Calu3 (cell line): ENCODE results near the gene OR4P4. TPM values are rescaled to one million over a fixed set of nuclear protein-coding genes. Genes with fewer than 3 reads are reported as not detected.
A peak's percentile ranks its signal among the peaks of the same experiment; 100 is the strongest.

Source experiments
- BruUV-seq: library from RNA; stranded (reverse); fragments of 400-500 nt; replicated peaks from 2 replicates; lab custom pipeline; 2021; lab: Mats Ljungman, UMichigan
- CTCF ChIA-PET: fragments of 300-600 bp; sonication (Branson Sonifier 250); formaldehyde crosslinking; loops from one replicate; lab custom pipeline; 2022; ENCODE audit warnings: antibody characterized with exemption; lab: Charles Lee
- DNase-seq: peaks from one replicate; pipeline ENCODE4 v3.0.0; 2022
- H3K27ac Mint-ChIP-seq: one replicate; pipeline ENCODE4 v1.8.0; 2022; ENCODE audit warnings: mixed read lengths; ENCODE audit not compliant: unreplicated experiment
- H3K27me3 Mint-ChIP-seq: one replicate; pipeline ENCODE4 v1.8.0; 2022; ENCODE audit warnings: mixed read lengths; ENCODE audit not compliant: unreplicated experiment
- H3K36me3 Mint-ChIP-seq: one replicate; pipeline ENCODE4 v1.8.0; 2022; ENCODE audit warnings: mild to moderate bottlenecking, moderate library complexity, mixed read lengths; ENCODE audit not compliant: insufficient read depth, unreplicated experiment
- H3K4me1 Mint-ChIP-seq: one replicate; pipeline ENCODE4 v1.8.0; 2022; ENCODE audit warnings: mild to moderate bottlenecking, low read depth, mixed read lengths; ENCODE audit not compliant: unreplicated experiment
- H3K4me3 Mint-ChIP-seq: one replicate; pipeline ENCODE4 v1.8.0; 2022; ENCODE audit warnings: mild to moderate bottlenecking, low read depth, moderate library complexity, mixed read lengths; ENCODE audit not compliant: unreplicated experiment
- H3K9me3 Mint-ChIP-seq: one replicate; pipeline ENCODE4 v1.8.0; 2022; ENCODE audit warnings: low read depth, mixed read lengths; ENCODE audit not compliant: unreplicated experiment
- intact Hi-C: fragments of 100-400 bp; cut with micrococcal nuclease; formaldehyde crosslinking; loops from one replicate; pipeline ENCODE4 v1.10.0; 2022; ENCODE audit not compliant: unreplicated experiment
- total RNA-seq: library from RNA; stranded (reverse); gene quantifications from 2 replicates; pipeline ENCODE4 v1.2.3, GENCODE V29; 2022
- TF ChIP-seq, protein P1 (sequence below): fragments of 200-600 bp; IDR thresholded peaks from one replicate; pipeline ENCODE4 v1.8.0; 2022; ENCODE audit warnings: antibody characterized with exemption; ENCODE audit not compliant: unreplicated experiment

The OR4P4 gene
- total RNA-seq, 1 experiment from 2014 or later: not detected

DNA sequence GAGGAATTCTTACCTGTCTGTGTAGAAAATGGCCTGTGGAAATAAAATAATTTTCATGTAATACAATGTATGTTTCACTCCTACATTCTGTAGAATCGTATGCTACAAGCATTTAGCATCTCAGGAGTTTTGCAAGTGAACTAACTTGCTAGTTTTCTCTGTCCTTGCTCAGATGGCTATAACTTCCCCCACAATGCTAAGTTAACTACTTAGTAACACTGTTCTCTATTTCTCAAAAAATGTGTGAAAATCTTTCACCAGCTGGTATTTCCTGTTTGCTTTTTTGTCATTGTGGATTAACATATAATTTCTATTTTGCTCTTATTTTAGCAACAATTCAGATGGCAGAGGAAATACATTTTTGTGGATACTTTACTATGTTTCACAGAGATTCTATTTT, 17.6 kb downstream of the OR4P4 start:
- DNase-seq: no peak
- H3K27me3 Mint-ChIP-seq: no peaks in the 10 kb centered on the region
- no peaks in the 10 kb centered on the region for H3K36me3 Mint-ChIP-seq
- peaks cover under 1% of the 10 kb centered on the region for H3K4me1 Mint-ChIP-seq
- no peak overlapping the region for H3K27ac Mint-ChIP-seq
- H3K4me3 Mint-ChIP-seq: no peak overlapping the region
- peaks cover 3% of the 10 kb centered on the region for H3K9me3 Mint-ChIP-seq
- intact Hi-C loops: no loop called here
- CTCF ChIA-PET: no interaction called here
- TF ChIP-seq, protein P1, sequence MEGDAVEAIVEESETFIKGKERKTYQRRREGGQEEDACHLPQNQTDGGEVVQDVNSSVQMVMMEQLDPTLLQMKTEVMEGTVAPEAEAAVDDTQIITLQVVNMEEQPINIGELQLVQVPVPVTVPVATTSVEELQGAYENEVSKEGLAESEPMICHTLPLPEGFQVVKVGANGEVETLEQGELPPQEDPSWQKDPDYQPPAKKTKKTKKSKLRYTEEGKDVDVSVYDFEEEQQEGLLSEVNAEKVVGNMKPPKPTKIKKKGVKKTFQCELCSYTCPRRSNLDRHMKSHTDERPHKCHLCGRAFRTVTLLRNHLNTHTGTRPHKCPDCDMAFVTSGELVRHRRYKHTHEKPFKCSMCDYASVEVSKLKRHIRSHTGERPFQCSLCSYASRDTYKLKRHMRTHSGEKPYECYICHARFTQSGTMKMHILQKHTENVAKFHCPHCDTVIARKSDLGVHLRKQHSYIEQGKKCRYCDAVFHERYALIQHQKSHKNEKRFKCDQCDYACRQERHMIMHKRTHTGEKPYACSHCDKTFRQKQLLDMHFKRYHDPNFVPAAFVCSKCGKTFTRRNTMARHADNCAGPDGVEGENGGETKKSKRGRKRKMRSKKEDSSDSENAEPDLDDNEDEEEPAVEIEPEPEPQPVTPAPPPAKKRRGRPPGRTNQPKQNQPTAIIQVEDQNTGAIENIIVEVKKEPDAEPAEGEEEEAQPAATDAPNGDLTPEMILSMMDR: no peak
- BruUV-seq: no TSS peak

DNA sequence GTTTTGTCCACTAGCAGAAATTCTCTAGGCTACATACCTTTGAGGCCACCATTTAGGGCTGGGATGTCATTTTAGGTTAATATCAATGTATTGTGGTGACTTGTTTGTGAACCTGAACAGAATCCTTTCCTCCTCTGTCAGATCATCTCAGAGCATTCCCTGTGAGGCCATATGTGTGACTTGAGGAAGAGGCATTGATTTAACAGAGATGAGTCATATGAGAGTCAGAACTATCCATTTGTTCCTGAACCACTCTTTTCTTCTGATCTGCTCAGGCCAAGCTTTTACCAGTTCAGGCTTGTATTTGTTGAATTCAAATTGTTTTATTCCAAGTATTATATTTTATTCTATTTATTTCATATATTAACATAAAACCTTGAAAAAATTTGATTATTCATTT, 20.2 kb downstream of the OR4P4 start:
- Mint-ChIP-seq H3K9me3 (peaks cover 7% of the 10 kb centered on the region), H3K27me3 (no peaks in the 10 kb centered on the region), H3K27ac (no peak overlapping the region), H3K4me1 (peaks cover 10% of the 10 kb centered on the region), H3K36me3 (no peaks in the 10 kb centered on the region), H3K4me3 (no peak overlapping the region)
- TF ChIP-seq, protein P1: no peak
- intact Hi-C loops: no loop called here
- CTCF ChIA-PET: no interaction called here
- BruUV-seq: no TSS peak
- no peak for DNase-seq

DNA sequence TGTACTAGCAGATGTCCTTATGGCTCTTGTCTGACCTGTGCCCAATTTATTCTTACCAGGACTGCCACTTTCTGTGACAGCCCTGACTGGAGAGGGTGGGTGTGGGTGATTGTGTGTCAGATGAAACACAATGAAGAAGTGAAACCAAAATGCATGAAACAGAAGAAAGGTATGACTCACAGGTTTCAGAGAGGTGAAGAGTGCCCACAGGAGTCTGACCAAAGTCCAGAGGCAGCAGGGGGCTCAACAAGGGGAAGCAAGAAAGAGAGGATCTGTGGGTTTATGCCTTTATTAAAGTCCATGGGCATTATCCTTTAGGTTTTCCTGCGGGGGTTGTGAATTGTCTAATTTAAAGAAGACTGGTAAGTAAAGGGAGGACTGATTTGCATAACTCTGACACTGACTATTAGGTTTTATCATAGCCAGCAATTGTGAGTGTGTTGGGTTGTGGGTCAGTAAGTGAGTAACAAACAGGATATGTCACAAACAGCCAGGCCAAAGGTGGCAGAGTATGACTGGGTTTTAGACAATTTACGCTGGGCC, 23.2 kb downstream of the OR4P4 start:
- Mint-ChIP-seq H3K9me3 (peaks cover 6% of the 10 kb centered on the region), H3K27ac (peak overlapping the region; percentile 11), H3K4me3 (peak overlapping the region; percentile 44), H3K27me3 (no peaks in the 10 kb centered on the region), H3K36me3 (no peaks in the 10 kb centered on the region), H3K4me1 (peaks cover 10% of the 10 kb centered on the region)
- intact Hi-C loops: no loop called here
- peak; percentile 35 for DNase-seq
- BruUV-seq: no TSS peak
- CTCF ChIA-PET: no interaction called here
- TF ChIP-seq, protein P1: no peak

DNA sequence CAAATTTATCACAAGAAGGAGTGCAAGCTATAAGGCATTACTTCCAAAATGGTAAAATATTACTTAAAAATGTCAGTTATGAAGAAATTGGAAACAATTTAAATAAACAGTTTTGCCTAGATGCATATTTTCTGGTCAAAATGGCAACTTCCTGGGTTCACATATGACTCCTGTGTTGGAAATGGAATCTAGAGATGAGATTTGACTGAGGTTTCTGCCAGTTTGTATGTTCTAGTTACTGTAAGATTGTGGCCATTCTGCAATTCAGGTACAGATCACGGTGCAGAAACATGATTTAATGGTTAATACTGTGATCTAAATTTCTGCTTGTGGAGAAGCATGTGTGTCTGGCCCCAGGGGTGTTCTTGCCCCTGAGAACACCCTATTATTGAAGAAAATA, 23.7 kb downstream of the OR4P4 start:
- CTCF ChIA-PET: no interaction called here
- H3K9me3 Mint-ChIP-seq: peaks cover 6% of the 10 kb centered on the region

More for the DNA sequence above, 23.7 kb downstream of the OR4P4 start:
- no peak overlapping the region for H3K27ac Mint-ChIP-seq
- TF ChIP-seq, protein P1: no peak
- H3K4me3 Mint-ChIP-seq: no peak overlapping the region
- DNase-seq: no peak
- H3K36me3 Mint-ChIP-seq: no peaks in the 10 kb centered on the region
- no peaks in the 10 kb centered on the region for H3K27me3 Mint-ChIP-seq
- peaks cover 10% of the 10 kb centered on the region for H3K4me1 Mint-ChIP-seq
- intact Hi-C loops: no loop called here
- BruUV-seq: no TSS peak
